Stimulated activated CD4-positive, alpha-beta T cell treated with anti-CD3 and anti-CD28 coated beads, Interleukin-12 subunit alpha, Interleukin-12 subunit beta, amount 100 ng/mL, for 24 hours (primary cell): ENCODE data around the gene CIART.
A peak's percentile ranks its signal among the peaks of the same experiment; 100 is the strongest.
"Not testable (repeated sequence)": the region's sequence is repeated elsewhere in the genome, so short reads cannot be mapped to it uniquely, and the experiment has no call there.

Experiments
- DNase-seq, 2 experiments: peaks; one replicate each; pipeline ENCODE4 v3.0.0-alpha.2; 2020; ENCODE audit warnings: low read depth in 2 of 2

Gene CIART

DNA sequence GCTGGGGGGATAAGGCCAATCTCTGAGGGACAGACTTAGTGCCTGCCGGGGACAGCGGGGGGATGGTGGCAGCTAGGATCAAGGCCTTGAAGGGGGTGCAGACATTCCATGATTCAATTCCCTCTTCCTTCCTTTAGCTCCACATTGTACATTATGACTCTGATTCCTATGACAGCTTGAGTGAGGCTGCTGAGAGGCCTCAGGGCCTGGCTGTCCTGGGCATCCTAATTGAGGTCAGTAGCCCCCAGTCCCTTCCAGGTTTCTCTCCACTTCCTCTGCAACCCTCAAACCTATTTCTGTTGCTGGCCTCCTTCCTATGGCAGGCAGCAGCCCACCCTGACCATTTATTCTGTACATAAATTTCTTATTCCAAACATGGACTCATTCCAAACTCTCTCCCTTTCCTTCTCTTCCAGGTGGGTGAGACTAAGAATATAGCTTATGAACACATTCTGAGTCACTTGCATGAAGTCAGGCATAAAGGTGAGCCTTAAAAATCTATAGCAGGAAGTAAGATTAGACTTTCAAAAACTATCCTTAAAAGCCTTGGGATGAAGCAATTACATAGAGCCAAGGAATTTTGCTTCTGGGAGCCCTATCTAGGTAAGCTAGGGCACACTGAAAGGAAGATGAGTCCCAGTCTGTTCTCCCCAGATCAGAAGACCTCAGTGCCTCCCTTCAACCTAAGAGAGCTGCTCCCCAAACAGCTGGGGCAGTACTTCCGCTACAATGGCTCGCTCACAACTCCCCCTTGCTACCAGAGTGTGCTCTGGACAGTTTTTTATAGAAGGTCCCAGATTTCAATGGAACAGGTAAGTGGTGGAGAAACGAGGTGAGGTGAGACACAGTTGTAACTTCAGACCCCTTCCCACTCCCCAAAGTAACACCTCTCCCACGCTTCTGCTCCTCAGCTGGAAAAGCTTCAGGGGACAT is 19.7 kb upstream of the CIART start:
- DNase-seq, result no peak

DNA sequence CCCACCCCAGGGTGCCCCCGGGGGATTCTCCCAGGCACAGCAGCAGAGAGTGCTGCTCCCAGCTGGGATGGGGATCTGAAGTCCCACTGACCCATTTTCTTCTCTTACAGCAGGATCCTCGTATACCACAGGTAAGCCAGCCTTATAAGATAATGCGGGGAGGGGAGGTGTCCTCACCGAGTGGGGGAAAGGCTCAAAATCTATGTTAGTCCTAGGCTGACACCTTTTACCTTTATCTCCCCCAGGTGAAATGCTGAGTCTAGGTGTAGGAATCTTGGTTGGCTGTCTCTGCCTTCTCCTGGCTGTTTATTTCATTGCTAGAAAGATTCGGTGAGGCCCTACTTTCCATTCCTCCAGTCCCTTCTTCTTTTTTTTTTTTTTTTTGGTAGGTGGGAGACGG is 18.8 kb upstream of the CIART start:
- no peak for DNase-seq

GRCh38 chr1:150267896-150268295 is 14.5 kb upstream of the CIART start:
- DNase-seq, result no peak

DNA sequence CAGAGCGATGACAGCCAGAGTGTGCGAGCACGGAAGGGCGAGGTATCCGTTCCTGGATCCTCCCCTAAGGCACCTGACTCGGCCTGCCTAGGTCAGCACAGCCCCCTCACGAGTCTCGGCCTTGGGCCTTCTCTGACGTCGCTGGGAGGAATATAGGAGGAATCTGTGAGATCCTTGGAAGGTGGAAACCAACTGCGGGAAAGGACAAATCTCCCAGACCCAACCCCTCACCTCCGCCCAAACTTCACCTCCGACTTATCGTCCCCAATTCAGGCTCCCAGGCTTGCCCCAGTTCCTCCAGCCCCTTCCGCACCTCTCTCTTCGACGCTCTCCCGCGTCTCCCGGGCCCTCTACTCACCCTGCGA is 14.0 kb upstream of the CIART start:
- DNase-seq, result no peak

DNA sequence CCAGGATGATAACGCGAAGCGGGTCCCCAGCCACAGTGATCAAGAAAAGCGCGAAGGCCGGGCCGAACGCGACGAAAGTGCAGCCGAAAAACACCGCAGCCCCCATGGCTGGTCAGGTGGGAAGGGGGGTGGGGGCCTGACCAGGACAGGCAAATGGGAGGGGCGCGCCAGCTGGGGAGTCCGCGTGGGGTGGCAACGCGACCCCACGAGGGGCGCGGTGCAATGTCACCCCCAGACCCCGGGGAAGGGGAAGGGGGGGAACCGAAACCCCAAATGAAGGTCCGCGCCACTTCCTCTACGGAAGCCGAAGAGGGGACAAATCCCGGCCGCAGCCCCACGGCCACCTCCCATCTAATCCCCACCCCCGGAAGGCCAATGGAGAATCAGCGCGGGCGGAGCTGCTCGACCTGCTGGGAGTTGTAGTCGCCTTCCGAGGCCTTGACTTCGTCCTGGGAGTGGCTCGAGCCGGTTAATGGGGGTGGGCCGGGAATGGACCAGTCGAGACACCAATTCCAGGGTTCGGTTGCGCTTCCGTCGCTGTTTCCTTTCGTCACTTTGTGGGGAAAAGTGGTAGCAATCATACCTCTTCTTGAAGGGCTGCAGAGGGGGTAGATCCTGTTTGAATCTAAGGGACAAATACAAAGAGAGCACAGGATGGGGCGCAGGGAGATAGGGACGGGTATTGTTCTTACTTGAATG is 13.5 kb upstream of the CIART start, which contains the start of gene APH1A:
TSS of gene APH1A (minus strand) at position 312 of the 699 bp plus-strand sequence. CDS start at position 106, 206 bp downstream.
- DNase-seq, result peak; percentile 93 to 96

DNA sequence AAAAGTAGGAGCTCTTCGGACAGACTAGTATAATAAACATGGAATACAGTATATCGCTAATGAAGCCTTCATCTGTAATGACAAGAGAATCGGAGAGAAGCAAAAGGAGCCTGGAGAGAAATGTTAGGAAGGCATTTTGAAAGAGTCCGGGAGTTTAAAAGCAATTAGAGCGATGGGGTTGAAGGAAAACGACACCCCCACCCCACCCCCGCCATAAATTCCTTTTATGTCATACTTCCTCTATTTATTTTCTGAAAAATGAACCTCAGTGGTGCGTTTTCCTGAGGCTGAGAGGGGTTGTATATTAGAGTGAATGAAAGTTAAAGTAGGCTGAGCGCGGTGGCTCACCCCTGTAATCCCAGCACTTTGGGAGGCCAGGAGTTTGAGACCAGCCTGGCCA is 12.9 kb upstream of the CIART start:
- no peak for DNase-seq

DNA sequence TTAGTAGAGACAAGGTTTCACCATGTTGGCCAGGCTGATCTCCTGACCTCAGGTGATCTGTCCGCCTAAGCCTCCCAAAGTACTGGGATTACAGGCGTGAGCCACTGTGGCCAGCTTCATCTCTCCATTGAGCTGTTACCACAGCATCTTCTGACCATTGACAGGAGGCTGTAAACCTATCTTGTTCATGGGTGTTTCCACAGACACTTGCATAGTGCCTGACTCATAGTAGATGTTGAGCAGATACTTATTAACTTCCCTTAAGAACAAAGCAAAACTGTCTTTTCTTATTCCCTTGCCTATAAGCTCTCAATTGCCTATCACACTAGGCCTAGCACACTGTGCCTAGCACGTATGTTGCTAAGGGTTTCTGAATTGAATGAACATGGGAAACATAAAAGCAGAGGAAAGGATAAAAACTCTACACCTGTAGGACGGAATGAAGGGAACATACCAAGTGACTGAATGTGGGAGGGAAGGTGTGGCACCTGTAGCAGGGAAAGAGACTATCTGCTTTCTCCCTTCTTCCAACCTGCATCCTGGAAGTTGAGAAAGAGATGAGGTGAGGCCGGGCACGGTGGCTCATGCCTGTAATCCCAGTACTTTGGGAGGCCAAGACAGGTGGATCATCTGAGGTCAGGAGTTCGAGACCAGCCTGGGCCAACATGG is 10.9 kb upstream of the CIART start:
- DNase-seq, result no peak

- DNase-seq, result no peak
Measured at GRCh38 chr1:150273311-150273710, 9.0 kb upstream of the CIART start.

- DNase-seq, result no peak
Measured at GRCh38 chr1:150280138-150280707, 2.1 kb upstream of the CIART start.

DNA sequence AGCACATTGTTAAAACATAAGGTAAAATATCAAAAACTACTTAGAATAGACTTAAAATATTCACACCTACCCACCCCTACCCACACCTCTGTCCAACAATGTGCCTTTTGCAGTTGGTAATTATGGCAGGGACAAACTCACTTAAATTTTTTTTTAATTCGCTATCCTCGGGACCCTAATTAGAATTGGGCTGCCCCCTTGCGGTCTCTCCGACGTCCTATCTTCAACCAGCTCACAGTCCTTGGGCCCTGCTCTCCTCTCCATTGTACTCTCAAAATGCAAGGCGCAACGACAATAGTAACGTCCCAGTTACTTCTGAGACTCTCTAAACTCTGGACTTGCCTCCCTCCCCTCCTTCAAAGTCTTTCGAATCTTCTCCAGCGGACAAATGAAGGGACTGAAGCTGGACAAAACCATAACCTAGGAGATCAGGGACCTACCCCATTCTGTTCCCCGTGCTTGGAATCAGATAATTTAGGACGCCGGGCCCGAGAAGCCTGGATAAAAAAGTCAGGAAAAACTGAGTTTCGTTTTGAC is 1.1 kb upstream of the CIART start:
- peak; percentile 23 to 47 for DNase-seq

GRCh38 chr1:150282558-150282958 is 204 bp downstream of the CIART start:
- no peak for DNase-seq

DNA sequence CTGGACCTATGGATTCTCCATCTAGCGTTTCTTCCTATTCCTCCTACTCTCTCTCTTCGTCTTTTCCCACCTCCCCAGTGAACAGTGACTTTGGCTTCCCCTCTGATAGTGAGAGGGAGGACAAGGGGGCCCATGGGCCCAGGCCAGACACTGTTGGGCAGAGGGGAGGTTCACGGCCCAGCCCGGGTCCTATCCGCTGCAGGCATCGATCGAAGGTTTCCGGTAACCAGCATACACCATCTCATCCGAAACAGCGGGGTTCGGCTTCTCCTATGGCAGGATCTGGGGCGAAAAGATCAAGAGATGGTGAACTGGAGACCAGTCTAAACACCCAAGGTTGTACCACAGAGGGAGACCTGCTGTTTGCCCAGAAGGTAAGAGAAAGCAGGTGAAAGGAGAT is 906 bp downstream of the CIART start:
- DNase-seq, result no peak

DNA sequence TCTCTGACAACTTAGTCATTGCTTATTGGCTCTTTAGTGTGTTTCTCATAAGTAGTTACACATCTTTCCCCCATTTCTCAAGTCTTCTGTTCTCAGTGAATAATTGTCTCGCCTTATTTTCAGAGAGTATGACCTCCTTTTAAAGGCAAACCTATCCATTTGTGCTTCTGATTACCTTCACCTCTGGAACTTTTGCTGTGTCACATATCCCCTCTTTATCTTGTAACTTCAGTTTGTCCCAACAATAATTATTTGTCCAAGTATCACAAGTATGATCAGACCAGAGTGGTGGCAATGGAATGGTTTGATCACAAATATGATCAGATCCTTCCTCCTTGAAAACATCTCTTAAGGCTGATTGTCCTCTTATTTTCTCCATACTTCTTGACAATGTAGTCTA is 6.0 kb downstream of the CIART start:
- DNase-seq, result no peak

DNA sequence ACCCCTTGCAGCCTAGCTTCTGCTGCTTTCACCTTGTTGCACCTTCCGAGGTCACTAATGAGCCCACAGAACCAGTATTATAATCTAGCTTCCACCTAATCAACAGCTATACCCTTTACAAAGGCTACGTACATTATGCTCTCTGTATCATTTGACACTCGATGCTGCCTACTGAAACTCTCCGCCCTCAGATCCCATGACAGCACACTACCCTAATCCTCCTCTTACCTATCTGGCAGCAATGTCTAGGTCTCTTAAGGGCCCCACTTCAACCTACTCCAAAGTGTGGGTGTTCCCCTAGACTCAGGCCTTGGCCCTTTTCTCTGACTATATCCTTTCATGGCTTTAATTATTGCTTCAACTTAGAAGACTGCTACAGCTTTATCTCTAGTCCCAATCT is 6.5 kb downstream of the CIART start:
- no peak for DNase-seq

GRCh38 chr1:150293433-150294253 is 11.3 kb downstream of the CIART start, which contains the start of gene MRPS21:
TSS of gene MRPS21 (plus strand) at chr1:150293861. CDS start at chr1:150294367, 506 bp downstream.
- DNase-seq, result peak; percentile 78 to 83

GRCh38 chr1:150295476-150295875 is 13.1 kb downstream of the CIART start:
- DNase-seq, result no peak

GRCh38 chr1:150299716-150300115 is 17.4 kb downstream of the CIART start:
- no peak for DNase-seq

GRCh38 chr1:150302338-150302737 is 20.0 kb downstream of the CIART start:
- no peak for DNase-seq

DNA sequence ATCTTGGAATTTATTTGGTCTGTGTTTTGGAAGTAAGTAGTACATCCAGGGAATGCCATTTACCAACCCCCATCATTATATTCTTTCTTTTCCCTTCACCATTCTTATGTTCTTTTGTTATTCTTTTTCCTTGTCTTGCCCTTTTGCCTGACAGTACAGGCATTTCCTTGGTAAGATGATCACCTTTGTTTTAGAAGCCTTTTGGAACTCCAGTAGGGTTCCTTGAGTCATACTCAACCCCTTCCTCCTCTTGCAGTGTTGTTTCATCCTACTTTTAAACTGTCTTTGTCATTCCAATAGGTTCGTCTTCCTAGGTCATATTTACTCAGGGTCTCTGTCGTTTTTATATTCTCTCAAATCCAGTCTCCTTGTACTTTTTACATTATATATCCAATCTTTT is 20.5 kb downstream of the CIART start:
- DNase-seq, result no peak

- not testable (repeated sequence) for DNase-seq
Measured at GRCh38 chr1:150308585-150308984, 26.2 kb downstream of the CIART start.
